Activated naive CD8-positive, alpha-beta T cell (primary cell): Measurements from ENCODE around the gene SNX27.
"Not testable (repeated sequence)": the region's sequence is repeated elsewhere in the genome, so short reads cannot be mapped to it uniquely, and the experiment has no call there.

Source experiments
- H3K27ac Mint-ChIP-seq: one replicate; pipeline ENCODE4 v1.8.0; 2021; ENCODE audit warnings: mixed read lengths
- H3K27me3 Mint-ChIP-seq: one replicate; pipeline ENCODE4 v1.8.0; 2021; ENCODE audit warnings: mixed read lengths
- H3K36me3 Mint-ChIP-seq: one replicate; pipeline ENCODE4 v1.8.0; 2021; ENCODE audit warnings: mixed read lengths
- H3K4me1 Mint-ChIP-seq: one replicate; pipeline ENCODE4 v1.8.0; 2021; ENCODE audit warnings: low read depth, mixed read lengths
- H3K4me3 Mint-ChIP-seq: one replicate; pipeline ENCODE4 v1.8.0; 2021; ENCODE audit warnings: mild to moderate bottlenecking, mixed read lengths
- H3K9me3 Mint-ChIP-seq: one replicate; pipeline ENCODE4 v1.8.0; 2021; ENCODE audit warnings: low read depth, mixed read lengths

The SNX27 gene

GRCh38 chr1:151641229-151641628 lies 29.4 kb downstream of the SNX27 start:
- no peak overlapping the region for H3K27ac Mint-ChIP-seq
- H3K36me3 Mint-ChIP-seq, result peaks cover 27% of the 10 kb centered on the region
- no peaks in the 10 kb centered on the region for H3K9me3 Mint-ChIP-seq
- no peaks in the 10 kb centered on the region for H3K27me3 Mint-ChIP-seq
- H3K4me1 Mint-ChIP-seq, result peaks cover 15% of the 10 kb centered on the region
- H3K4me3 Mint-ChIP-seq, result no peak overlapping the region

- H3K4me3 Mint-ChIP-seq, H3K27me3 Mint-ChIP-seq, H3K27ac Mint-ChIP-seq, H3K9me3 Mint-ChIP-seq: not testable (repeated sequence)
- Mint-ChIP-seq H3K4me1 (peaks cover 15% of the 10 kb centered on the region), H3K36me3 (peaks cover 31% of the 10 kb centered on the region)
Measured at GRCh38 chr1:151643085-151643484, 31.2 kb downstream of the SNX27 start.

GRCh38 chr1:151644001-151644400 lies 32.2 kb downstream of the SNX27 start:
- H3K27me3 Mint-ChIP-seq, result no peaks in the 10 kb centered on the region
- H3K36me3 Mint-ChIP-seq, result peaks cover 29% of the 10 kb centered on the region
- peaks cover 3% of the 10 kb centered on the region for H3K9me3 Mint-ChIP-seq
- H3K27ac Mint-ChIP-seq, result no peak overlapping the region
- H3K4me3 Mint-ChIP-seq, result no peak overlapping the region
- H3K4me1 Mint-ChIP-seq, result peaks cover 15% of the 10 kb centered on the region

GRCh38 chr1:151653397-151653796 lies 41.5 kb downstream of the SNX27 start:
- H3K4me3 Mint-ChIP-seq, result no peak overlapping the region
- no peaks in the 10 kb centered on the region for H3K9me3 Mint-ChIP-seq
- peaks cover 14% of the 10 kb centered on the region for H3K4me1 Mint-ChIP-seq
- H3K27me3 Mint-ChIP-seq, result no peaks in the 10 kb centered on the region
- peaks cover 7% of the 10 kb centered on the region for H3K36me3 Mint-ChIP-seq
- H3K27ac Mint-ChIP-seq, result no peak overlapping the region

GRCh38 chr1:151655371-151655770 lies 43.5 kb downstream of the SNX27 start:
- Mint-ChIP-seq H3K4me3 (no peak overlapping the region), H3K27me3 (no peaks in the 10 kb centered on the region), H3K4me1 (peaks cover 14% of the 10 kb centered on the region), H3K9me3 (no peaks in the 10 kb centered on the region), H3K36me3 (peaks cover 11% of the 10 kb centered on the region), H3K27ac (no peak overlapping the region)

GRCh38 chr1:151661751-151662150 lies 49.9 kb downstream of the SNX27 start:
- no peaks in the 10 kb centered on the region for H3K27me3 Mint-ChIP-seq
- peaks cover 17% of the 10 kb centered on the region for H3K36me3 Mint-ChIP-seq
- peak overlapping the region; percentile 47 for H3K27ac Mint-ChIP-seq
- no peak overlapping the region for H3K4me3 Mint-ChIP-seq
- H3K9me3 Mint-ChIP-seq, result no peaks in the 10 kb centered on the region
- peaks cover 7% of the 10 kb centered on the region for H3K4me1 Mint-ChIP-seq

GRCh38 chr1:151668090-151668489 lies 56.2 kb downstream of the SNX27 start:
- peaks cover 32% of the 10 kb centered on the region for H3K36me3 Mint-ChIP-seq
- H3K9me3 Mint-ChIP-seq, result peaks cover 4% of the 10 kb centered on the region
- no peak overlapping the region for H3K27ac Mint-ChIP-seq
- H3K27me3 Mint-ChIP-seq, result no peaks in the 10 kb centered on the region
- H3K4me3 Mint-ChIP-seq, result no peak overlapping the region
- H3K4me1 Mint-ChIP-seq, result peaks cover 2% of the 10 kb centered on the region

- H3K36me3 Mint-ChIP-seq, result peaks cover 30% of the 10 kb centered on the region
- not testable (repeated sequence) for H3K27me3 Mint-ChIP-seq, H3K27ac Mint-ChIP-seq, H3K4me1 Mint-ChIP-seq, H3K9me3 Mint-ChIP-seq, H3K4me3 Mint-ChIP-seq
Measured at GRCh38 chr1:151670036-151670675, 58.3 kb downstream of the SNX27 start.

- Mint-ChIP-seq H3K4me3 (no peak overlapping the region), H3K27ac (no peak overlapping the region), H3K4me1 (no peaks in the 10 kb centered on the region), H3K27me3 (no peaks in the 10 kb centered on the region), H3K36me3 (peaks cover 31% of the 10 kb centered on the region), H3K9me3 (peaks cover 4% of the 10 kb centered on the region)
Measured at GRCh38 chr1:151673407-151673806, 61.6 kb downstream of the SNX27 start.

GRCh38 chr1:151680391-151680790 lies 68.5 kb downstream of the SNX27 start:
- Mint-ChIP-seq H3K4me1 (no peaks in the 10 kb centered on the region), H3K36me3 (peaks cover 16% of the 10 kb centered on the region), H3K4me3 (no peak overlapping the region), H3K27ac (no peak overlapping the region), H3K27me3 (no peaks in the 10 kb centered on the region), H3K9me3 (no peaks in the 10 kb centered on the region)

- Mint-ChIP-seq H3K9me3 (no peaks in the 10 kb centered on the region), H3K27me3 (no peaks in the 10 kb centered on the region), H3K27ac (no peak overlapping the region), H3K36me3 (peaks cover 17% of the 10 kb centered on the region), H3K4me1 (no peaks in the 10 kb centered on the region), H3K4me3 (no peak overlapping the region)
Measured at GRCh38 chr1:151680826-151681225, 69.0 kb downstream of the SNX27 start.

- Mint-ChIP-seq H3K27ac (no peak overlapping the region), H3K4me1 (no peaks in the 10 kb centered on the region), H3K27me3 (no peaks in the 10 kb centered on the region), H3K4me3 (no peak overlapping the region), H3K9me3 (no peaks in the 10 kb centered on the region), H3K36me3 (peaks cover 20% of the 10 kb centered on the region)
Measured at GRCh38 chr1:151681923-151682322, 70.1 kb downstream of the SNX27 start.

- not testable (repeated sequence) for H3K4me3 Mint-ChIP-seq, H3K4me1 Mint-ChIP-seq, H3K27me3 Mint-ChIP-seq, H3K9me3 Mint-ChIP-seq, H3K27ac Mint-ChIP-seq
- peaks cover 20% of the 10 kb centered on the region for H3K36me3 Mint-ChIP-seq
Measured at GRCh38 chr1:151682901-151683300, 71.1 kb downstream of the SNX27 start.

GRCh38 chr1:151684128-151684527 lies 72.3 kb downstream of the SNX27 start:
- H3K27me3 Mint-ChIP-seq, result no peaks in the 10 kb centered on the region
- no peak overlapping the region for H3K27ac Mint-ChIP-seq
- H3K36me3 Mint-ChIP-seq, result peaks cover 16% of the 10 kb centered on the region
- H3K4me1 Mint-ChIP-seq, result no peaks in the 10 kb centered on the region
- H3K9me3 Mint-ChIP-seq, result no peaks in the 10 kb centered on the region
- H3K4me3 Mint-ChIP-seq, result no peak overlapping the region

GRCh38 chr1:151686561-151686960 lies 74.7 kb downstream of the SNX27 start:
- H3K4me1 Mint-ChIP-seq, result no peaks in the 10 kb centered on the region
- no peak overlapping the region for H3K4me3 Mint-ChIP-seq
- peaks cover 9% of the 10 kb centered on the region for H3K36me3 Mint-ChIP-seq
- H3K9me3 Mint-ChIP-seq, result no peaks in the 10 kb centered on the region
- no peak overlapping the region for H3K27ac Mint-ChIP-seq
- no peaks in the 10 kb centered on the region for H3K27me3 Mint-ChIP-seq

GRCh38 chr1:151689494-151689893 lies 77.6 kb downstream of the SNX27 start:
- Mint-ChIP-seq H3K27me3 (no peaks in the 10 kb centered on the region), H3K27ac (no peak overlapping the region), H3K4me1 (no peaks in the 10 kb centered on the region), H3K4me3 (no peak overlapping the region), H3K36me3 (peaks cover 7% of the 10 kb centered on the region), H3K9me3 (no peaks in the 10 kb centered on the region)
